Fibroblast of upper back skin (primary cell): ENCODE data around the gene HELB.

ENCODE experiments used
- DNase-seq: peaks from one replicate; pipeline ENCODE4 v3.0.0-alpha.2; 2013

The HELB gene

GRCh38 chr12:66304296-66304900 is 2.1 kb downstream of the HELB start:
- no peak for DNase-seq

GRCh38 chr12:66309606-66310005 is 7.3 kb downstream of the HELB start:
- DNase-seq, result peak; percentile 17

- no peak for DNase-seq
These were observed 9.9 kb downstream of the HELB start for GRCh38 chr12:66312189-66312588.

- no peak for DNase-seq
These were observed 12.0 kb downstream of the HELB start for GRCh38 chr12:66314278-66314677.

GRCh38 chr12:66319266-66319954 is 17.1 kb downstream of the HELB start:
- no peak for DNase-seq

- DNase-seq, result no peak
These were observed 18.7 kb downstream of the HELB start for GRCh38 chr12:66320996-66321395.

- DNase-seq, result no peak
These were observed 19.1 kb downstream of the HELB start for GRCh38 chr12:66321435-66321834.

- no peak for DNase-seq
These were observed 20.7 kb downstream of the HELB start for GRCh38 chr12:66323017-66323416.

- peak; percentile 22 for DNase-seq
These were observed 27.6 kb downstream of the HELB start for GRCh38 chr12:66329941-66330340.

- no peak for DNase-seq
These were observed 28.7 kb downstream of the HELB start for GRCh38 chr12:66331016-66331415.

GRCh38 chr12:66331814-66332213 is 29.5 kb downstream of the HELB start:
- DNase-seq, result no peak

- no peak for DNase-seq
These were observed 33.5 kb downstream of the HELB start for GRCh38 chr12:66335746-66336145.

- DNase-seq, result no peak
These were observed 35.2 kb downstream of the HELB start for GRCh38 chr12:66337381-66338010.

GRCh38 chr12:66340131-66340530 is 37.8 kb downstream of the HELB start:
- peak; percentile 3 for DNase-seq

- no peak for DNase-seq
These were observed 38.8 kb downstream of the HELB start for GRCh38 chr12:66341126-66341525.

- DNase-seq, result no peak
These were observed 42.9 kb downstream of the HELB start for GRCh38 chr12:66345212-66345611.

GRCh38 chr12:66345956-66346355 is 43.7 kb downstream of the HELB start:
- DNase-seq, result no peak

- no peak for DNase-seq
These were observed 49.0 kb downstream of the HELB start for GRCh38 chr12:66351301-66351700.

GRCh38 chr12:66352197-66352596 is 49.9 kb downstream of the HELB start:
- DNase-seq, result peak; percentile 31

- DNase-seq, result no peak
These were observed 50.6 kb downstream of the HELB start for GRCh38 chr12:66352899-66353298.

GRCh38 chr12:66354291-66354690 is 52.0 kb downstream of the HELB start:
- DNase-seq, result no peak

GRCh38 chr12:66359300-66359699 is 57.0 kb downstream of the HELB start:
- DNase-seq, result no peak

GRCh38 chr12:66361703-66362102 is 59.4 kb downstream of the HELB start:
- DNase-seq, result no peak

- DNase-seq, result no peak
These were observed 63.6 kb downstream of the HELB start for GRCh38 chr12:66365718-66366490.
